ENCODE data around the gene FHOD1. TPM values are rescaled to one million over a fixed set of nuclear protein-coding genes. Genes with fewer than 3 reads are reported as not detected.

Gene FHOD1
- polyA plus RNA-seq, 3 donors: 5.1 to 152 (median 5.5) TPM

- no peak for DNase-seq
- Histone ChIP-seq H3K27ac (ENCODE audit: low read depth in 1 of 2, low read length in 2 of 2) (no peak overlapping the region), H3K27me3 (ENCODE audit: control insufficient read depth in 2 of 2, insufficient read depth in 2 of 2, low read length in 2 of 2) (no peaks in the 10 kb centered on the region), H2AFZ (ENCODE audit: insufficient read depth, low read depth, low read length, poor library complexity, severe bottlenecking) (no peak overlapping the region), H3K79me2 (ENCODE audit: insufficient read depth, low read length) (no peaks in the 10 kb centered on the region), H3K4me2 (replicated peaks; ENCODE audit: extremely low read depth, low read length, poor library complexity, severe bottlenecking) (no peak overlapping the region), H3K36me3 (replicated peaks in 1 of 2; ENCODE audit: control insufficient read depth in 1 of 2, insufficient read depth in 2 of 2, low read length in 2 of 2) (no peaks in the 10 kb centered on the region), H4K20me1 (ENCODE audit: insufficient read depth, low read length) (no peaks in the 10 kb centered on the region), H3K4me1 (ENCODE audit: control insufficient read depth in 1 of 2, insufficient read depth in 2 of 2, low read length in 2 of 2) (peaks cover 19 to 21% of the 10 kb centered on the region in 2 donors), H3K9ac (ENCODE audit: insufficient read depth, low read length, poor library complexity, severe bottlenecking) (no peak overlapping the region), H3K9me3 (replicated peaks in 1 of 2; ENCODE audit: control insufficient read depth in 1 of 2, insufficient read depth in 1 of 2, low read length in 2 of 2) (no peaks in the 10 kb centered on the region), H3K4me3 (replicated peaks in 1 of 3; ENCODE audit: low read depth in 2 of 3, low read length in 3 of 3) (no peak overlapping the region)
- no peak for TF ChIP-seq CTCF (IDR thresholded peaks at IDR 0.05)
- Mint-ChIP-seq H3K27me3 (ENCODE audit: low read depth in 3 of 3) (peaks cover 0 to 11% (median 7%) of the 10 kb centered on the region in 3 donors), H3K9me3 (no peaks in the 10 kb centered on the region), H3K36me3 (peaks cover 6 to 7% of the 10 kb centered on the region in 2 donors), H3K27ac (peak overlapping the region in 1 of 7 donors; percentile 59), H3K4me1 (peaks cover 32% of the 10 kb centered on the region), H3K4me3 (no peak overlapping the region)
- intact Hi-C loops (cut with micrococcal nuclease): no loop called here
- 90% methylated on average over 3 of the region's 8 CpGs for WGBS (ENCODE audit: insufficient coverage)
These were observed 33.9 kb downstream of the FHOD1 start for GRCh38 chr16:67213197-67214019.

GRCh38 chr16:67212766-67213165 is 34.5 kb downstream of the FHOD1 start:
- Mint-ChIP-seq H3K27me3 (ENCODE audit: low read depth in 3 of 3) (peaks cover 0 to 11% (median 7%) of the 10 kb centered on the region in 3 donors), H3K36me3 (peaks cover 6 to 7% of the 10 kb centered on the region in 2 donors), H3K4me1 (peaks cover 30% of the 10 kb centered on the region), H3K27ac (no peak overlapping the region), H3K9me3 (no peaks in the 10 kb centered on the region), H3K4me3 (no peak overlapping the region)
- H3K4me3 ChIP-seq (replicated peaks in 1 of 3; ENCODE audit: low read depth in 2 of 3, low read length in 3 of 3): no peak overlapping the region
- H3K27ac ChIP-seq (ENCODE audit: low read depth in 1 of 2, low read length in 2 of 2): no peak overlapping the region
- no peak overlapping the region for H2AFZ ChIP-seq (ENCODE audit: insufficient read depth, low read depth, low read length, poor library complexity, severe bottlenecking)
- DNase-seq: no peak
- no peak overlapping the region for H3K9ac ChIP-seq (ENCODE audit: insufficient read depth, low read length, poor library complexity, severe bottlenecking)
- intact Hi-C loops (cut with micrococcal nuclease): no loop called here
- no peak for TF ChIP-seq CTCF (IDR thresholded peaks at IDR 0.05)
- H3K79me2 ChIP-seq (ENCODE audit: insufficient read depth, low read length): no peaks in the 10 kb centered on the region
- H3K9me3 ChIP-seq (replicated peaks in 1 of 2; ENCODE audit: control insufficient read depth in 1 of 2, insufficient read depth in 1 of 2, low read length in 2 of 2): no peaks in the 10 kb centered on the region
- H3K4me2 ChIP-seq (replicated peaks; ENCODE audit: extremely low read depth, low read length, poor library complexity, severe bottlenecking): no peak overlapping the region
- H4K20me1 ChIP-seq (ENCODE audit: insufficient read depth, low read length): no peaks in the 10 kb centered on the region
- H3K27me3 ChIP-seq (ENCODE audit: control insufficient read depth in 2 of 2, insufficient read depth in 2 of 2, low read length in 2 of 2): no peaks in the 10 kb centered on the region
- H3K36me3 ChIP-seq (replicated peaks in 1 of 2; ENCODE audit: control insufficient read depth in 1 of 2, insufficient read depth in 2 of 2, low read length in 2 of 2): no peaks in the 10 kb centered on the region
- H3K4me1 ChIP-seq (ENCODE audit: control insufficient read depth in 1 of 2, insufficient read depth in 2 of 2, low read length in 2 of 2): peaks cover 17% of the 10 kb centered on the region in 2 donors

Measured in CD14-positive monocyte (primary cell).